GM12878 (cell line): ENCODE results near the gene ORAI1.

ENCODE experiments used
- ATF7 ChIP-seq: fragments of 450-650 bp; IDR thresholded peaks from 2 replicates; pipeline ENCODE4 v1.6.1; 2016; ENCODE audit warnings: low read depth, mild to moderate bottlenecking
- BRCA1 ChIP-seq: IDR thresholded peaks from 2 replicates; pipeline ENCODE4 v1.6.1; 2011; ENCODE audit warnings: low read depth, low read length, improper control_type of control experiment
- CBX5 ChIP-seq: sonication (generic); IDR thresholded peaks from 2 replicates; pipeline ENCODE4 v1.6.1; 2016; ENCODE audit warnings: low read depth, moderate library complexity, mild to moderate bottlenecking, inconsistent platforms
- CEBPB ChIP-seq, 2 experiments: fragments of 150-350 bp in 1 of 2; IDR thresholded peaks; 2 replicates each; pipeline ENCODE4 v1.6.1; 2012 to 2014; ENCODE audit warnings: low read depth in 2 of 2, low read length in 2 of 2, borderline replicate concordance in 1 of 2, inconsistent platforms in 1 of 2
- CTCF ChIP-seq, 3 experiments: IDR thresholded peaks in 2 of 3; conservative IDR thresholded peaks in 1 of 3; 2 replicates each; pipeline ENCODE4 v1.5.1; 2011; ENCODE audit warnings: low read depth in 3 of 3, low read length in 3 of 3, mild to moderate bottlenecking in 3 of 3, control low read depth in 2 of 3, moderate library complexity in 2 of 3, inconsistent platforms in 1 of 3, mixed read lengths in 1 of 3; ENCODE audit not compliant: control insufficient read depth in 2 of 3, insufficient read depth in 1 of 3; ENCODE audit errors: extremely low read depth in 1 of 3
- ETV6 ChIP-seq, 2 experiments: fragments of 450-650 bp in 1 of 2; IDR thresholded peaks in 1 of 2; conservative IDR thresholded peaks in 1 of 2; 2 replicates each; pipeline ENCODE4 v1.6.1; 2014; ENCODE audit warnings: antibody characterized with exemption in 1 of 2, borderline replicate concordance in 1 of 2, low read depth in 1 of 2, mild to moderate bottlenecking in 1 of 2, moderate library complexity in 1 of 2
- POLR2A ChIP-seq: IDR thresholded peaks from 2 replicates; pipeline ENCODE4 v1.6.1; 2011; ENCODE audit warnings: low read depth, mild to moderate bottlenecking, low read length
- TAF1 ChIP-seq: IDR thresholded peaks from 2 replicates; pipeline ENCODE4 v1.6.1; 2011; ENCODE audit warnings: mild to moderate bottlenecking, low read depth, low read length, borderline replicate concordance
- YBX1 ChIP-seq: fragments of 450-650 bp; IDR thresholded peaks from 2 replicates; pipeline ENCODE4 v1.6.1; 2016; ENCODE audit warnings: antibody characterized with exemption
- ZNF274 ChIP-seq: IDR thresholded peaks from one replicate; pipeline ENCODE4 v1.8.0; 2011; ENCODE audit not compliant: insufficient read length, insufficient read depth
- TF ChIP-seq, protein P1 (sequence below): fragments of 450-650 bp; conservative IDR thresholded peaks from 2 replicates; pipeline ENCODE4 v1.6.1; 2017; ENCODE audit warnings: mild to moderate bottlenecking, moderate library complexity
- TF ChIP-seq, protein P2 (sequence below): fragments of 450-650 bp; formaldehyde crosslinking; IDR thresholded peaks from 2 replicates; pipeline ENCODE4 v1.5.0; 2022; ENCODE audit warnings: mild to moderate bottlenecking, missing genetic modification characterization

DNA sequence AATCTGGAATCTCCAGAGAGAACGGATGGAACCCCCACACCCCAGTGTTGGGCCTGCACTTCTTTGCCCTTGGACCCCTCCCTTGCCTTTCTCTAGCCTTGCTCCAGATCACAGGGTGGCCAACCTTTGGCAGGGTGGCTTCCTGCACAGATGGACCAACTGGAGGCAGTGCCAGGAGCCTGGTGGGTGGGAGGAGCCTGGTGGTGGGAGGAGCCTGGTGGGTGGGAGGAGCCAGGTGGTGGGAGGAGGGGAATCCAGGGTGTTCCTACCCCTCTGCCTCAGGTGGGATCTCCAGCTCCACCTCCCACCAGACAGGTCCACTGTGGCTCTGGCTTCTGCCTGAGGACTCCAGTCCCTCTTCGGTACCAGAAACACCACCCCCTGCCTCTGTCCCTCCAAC lies 15.0 kb upstream of the ORAI1 start:
- TF ChIP-seq YBX1 (no peak), POLR2A (no peak), TAF1 (no peak), BRCA1 (no peak), CEBPB (IDR thresholded peaks at IDR 0.05; ENCODE audit: borderline replicate concordance in 1 of 2, low read depth in 2 of 2, low read length in 2 of 2) (no peak), CBX5 (no peak), ETV6 (conservative IDR thresholded peaks at IDR 0.05 in 1 of 2, IDR thresholded peaks at IDR 0.05 in 1 of 2; ENCODE audit: borderline replicate concordance in 1 of 2, low read depth in 1 of 2) (no peak), ATF7 (no peak), CTCF (IDR thresholded peaks at IDR 0.05 in 2 of 3, conservative IDR thresholded peaks at IDR 0.05 in 1 of 3; ENCODE audit: control insufficient read depth in 2 of 3, extremely low read depth in 1 of 3, insufficient read depth in 1 of 3, low read depth in 3 of 3, low read length in 3 of 3) (no peak), ZNF274 (no peak)
- TF ChIP-seq, protein P1, sequence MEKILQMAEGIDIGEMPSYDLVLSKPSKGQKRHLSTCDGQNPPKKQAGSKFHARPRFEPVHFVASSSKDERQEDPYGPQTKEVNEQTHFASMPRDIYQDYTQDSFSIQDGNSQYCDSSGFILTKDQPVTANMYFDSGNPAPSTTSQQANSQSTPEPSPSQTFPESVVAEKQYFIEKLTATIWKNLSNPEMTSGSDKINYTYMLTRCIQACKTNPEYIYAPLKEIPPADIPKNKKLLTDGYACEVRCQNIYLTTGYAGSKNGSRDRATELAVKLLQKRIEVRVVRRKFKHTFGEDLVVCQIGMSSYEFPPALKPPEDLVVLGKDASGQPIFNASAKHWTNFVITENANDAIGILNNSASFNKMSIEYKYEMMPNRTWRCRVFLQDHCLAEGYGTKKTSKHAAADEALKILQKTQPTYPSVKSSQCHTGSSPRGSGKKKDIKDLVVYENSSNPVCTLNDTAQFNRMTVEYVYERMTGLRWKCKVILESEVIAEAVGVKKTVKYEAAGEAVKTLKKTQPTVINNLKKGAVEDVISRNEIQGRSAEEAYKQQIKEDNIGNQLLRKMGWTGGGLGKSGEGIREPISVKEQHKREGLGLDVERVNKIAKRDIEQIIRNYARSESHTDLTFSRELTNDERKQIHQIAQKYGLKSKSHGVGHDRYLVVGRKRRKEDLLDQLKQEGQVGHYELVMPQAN: no peak
- TF ChIP-seq, protein P2, sequence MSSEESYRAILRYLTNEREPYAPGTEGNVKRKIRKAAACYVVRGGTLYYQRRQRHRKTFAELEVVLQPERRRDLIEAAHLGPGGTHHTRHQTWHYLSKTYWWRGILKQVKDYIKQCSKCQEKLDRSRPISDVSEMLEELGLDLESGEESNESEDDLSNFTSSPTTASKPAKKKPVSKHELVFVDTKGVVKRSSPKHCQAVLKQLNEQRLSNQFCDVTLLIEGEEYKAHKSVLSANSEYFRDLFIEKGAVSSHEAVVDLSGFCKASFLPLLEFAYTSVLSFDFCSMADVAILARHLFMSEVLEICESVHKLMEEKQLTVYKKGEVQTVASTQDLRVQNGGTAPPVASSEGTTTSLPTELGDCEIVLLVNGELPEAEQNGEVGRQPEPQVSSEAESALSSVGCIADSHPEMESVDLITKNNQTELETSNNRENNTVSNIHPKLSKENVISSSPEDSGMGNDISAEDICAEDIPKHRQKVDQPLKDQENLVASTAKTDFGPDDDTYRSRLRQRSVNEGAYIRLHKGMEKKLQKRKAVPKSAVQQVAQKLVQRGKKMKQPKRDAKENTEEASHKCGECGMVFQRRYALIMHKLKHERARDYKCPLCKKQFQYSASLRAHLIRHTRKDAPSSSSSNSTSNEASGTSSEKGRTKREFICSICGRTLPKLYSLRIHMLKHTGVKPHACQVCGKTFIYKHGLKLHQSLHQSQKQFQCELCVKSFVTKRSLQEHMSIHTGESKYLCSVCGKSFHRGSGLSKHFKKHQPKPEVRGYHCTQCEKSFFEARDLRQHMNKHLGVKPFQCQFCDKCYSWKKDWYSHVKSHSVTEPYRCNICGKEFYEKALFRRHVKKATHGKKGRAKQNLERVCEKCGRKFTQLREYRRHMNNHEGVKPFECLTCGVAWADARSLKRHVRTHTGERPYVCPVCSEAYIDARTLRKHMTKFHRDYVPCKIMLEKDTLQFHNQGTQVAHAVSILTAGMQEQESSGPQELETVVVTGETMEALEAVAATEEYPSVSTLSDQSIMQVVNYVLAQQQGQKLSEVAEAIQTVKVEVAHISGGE (CRISPR knock-in tag): no peak
